OCI-LY1 (cell line): ENCODE measurements around the gene ANKRD10.

Source experiments
- H2AFZ ChIP-seq: fragments of 200-600 bp; sonication (generic), shearing (Covaris generic); 2 replicates; pipeline ENCODE4 v1.6.0; 2014; ENCODE audit warnings: antibody characterized with exemption, mild to moderate bottlenecking, low read length
- H3F3A ChIP-seq: fragments of 200-600 bp; sonication (generic), shearing (Covaris generic); 2 replicates; pipeline ENCODE4 v1.6.0; 2014; ENCODE audit warnings: mild to moderate bottlenecking, antibody characterized with exemption, low read length, moderate library complexity; ENCODE audit not compliant: insufficient read depth
- H3K27ac ChIP-seq: fragments of 200-600 bp; sonication (generic); 2 replicates; pipeline ENCODE4 v1.5.1; 2014; ENCODE audit warnings: low read length, mixed run types, mild to moderate bottlenecking, low read depth; ENCODE audit not compliant: poor library complexity, severe bottlenecking
- H3K27me3 ChIP-seq: fragments of 200-600 bp; sonication (generic); 2 replicates; pipeline ENCODE4 v1.6.0; 2014; ENCODE audit warnings: antibody characterized with exemption, mild to moderate bottlenecking, low read length, moderate library complexity; ENCODE audit not compliant: insufficient read depth
- H3K36me3 ChIP-seq: fragments of 200-600 bp; sonication (generic); 2 replicates; pipeline ENCODE4 v1.6.1; 2014; ENCODE audit warnings: mild to moderate bottlenecking, antibody characterized with exemption, low read length, moderate library complexity, mixed read lengths; ENCODE audit not compliant: insufficient read depth
- H3K4me1 ChIP-seq: fragments of 200-600 bp; sonication (generic); 2 replicates; pipeline ENCODE4 v1.5.1; 2014; ENCODE audit warnings: mild to moderate bottlenecking, low read length, moderate library complexity; ENCODE audit not compliant: insufficient read depth, severe bottlenecking
- H3K4me2 ChIP-seq: fragments of 200-600 bp; sonication (generic), shearing (Covaris generic); 2 replicates; pipeline ENCODE4 v1.6.1; 2014; ENCODE audit warnings: low read length
- H3K4me3 ChIP-seq: fragments of 200-600 bp; sonication (generic); 2 replicates; pipeline ENCODE4 v1.5.1; 2014; ENCODE audit warnings: low read length, low read depth, mild to moderate bottlenecking, mixed read lengths; ENCODE audit not compliant: poor library complexity, severe bottlenecking
- H3K79me2 ChIP-seq: fragments of 200-600 bp; shearing (Covaris generic); 2 replicates; pipeline ENCODE4 v1.6.1; 2016; ENCODE audit warnings: mixed run types, low read length, mixed read lengths; ENCODE audit not compliant: insufficient read depth
- H3K9ac ChIP-seq: fragments of 200-600 bp; sonication (generic), shearing (Covaris generic); 2 replicates; pipeline ENCODE4 v1.6.1; 2014; ENCODE audit warnings: mild to moderate bottlenecking, low read length, mixed read lengths
- H3K9me2 ChIP-seq: fragments of 200-600 bp; sonication (generic), shearing (Covaris generic); 2 replicates; pipeline ENCODE4 v1.6.1; 2014; ENCODE audit warnings: low read depth, mild to moderate bottlenecking, low read length, mixed read lengths
- H3K9me3 ChIP-seq: fragments of 200-600 bp; shearing (Covaris generic); 2 replicates; pipeline ENCODE4 v1.6.1; 2014; ENCODE audit warnings: low read length, mixed read lengths
- H4K20me1 ChIP-seq: fragments of 200-600 bp; sonication (generic), shearing (Covaris generic); 2 replicates; pipeline ENCODE4 v1.6.0; 2016; ENCODE audit warnings: mild to moderate bottlenecking, low read length; ENCODE audit not compliant: insufficient read depth
- EZH2 ChIP-seq: fragments of 200-600 bp; sonication (generic), shearing (Covaris generic); IDR thresholded peaks from 2 replicates; pipeline ENCODE4 v1.8.0; 2017; ENCODE audit warnings: borderline replicate concordance, mixed run types, mild to moderate bottlenecking, antibody characterized with exemption, low read length, moderate library complexity, mixed read lengths
- TF ChIP-seq, protein P1 (sequence below): fragments of 200-600 bp; sonication (generic), shearing (Covaris generic); IDR thresholded peaks from 2 replicates; pipeline ENCODE4 v1.5.1; 2017; ENCODE audit warnings: mild to moderate bottlenecking, antibody characterized with exemption, low read length, moderate library complexity, mixed read lengths

The ANKRD10 gene

DNA sequence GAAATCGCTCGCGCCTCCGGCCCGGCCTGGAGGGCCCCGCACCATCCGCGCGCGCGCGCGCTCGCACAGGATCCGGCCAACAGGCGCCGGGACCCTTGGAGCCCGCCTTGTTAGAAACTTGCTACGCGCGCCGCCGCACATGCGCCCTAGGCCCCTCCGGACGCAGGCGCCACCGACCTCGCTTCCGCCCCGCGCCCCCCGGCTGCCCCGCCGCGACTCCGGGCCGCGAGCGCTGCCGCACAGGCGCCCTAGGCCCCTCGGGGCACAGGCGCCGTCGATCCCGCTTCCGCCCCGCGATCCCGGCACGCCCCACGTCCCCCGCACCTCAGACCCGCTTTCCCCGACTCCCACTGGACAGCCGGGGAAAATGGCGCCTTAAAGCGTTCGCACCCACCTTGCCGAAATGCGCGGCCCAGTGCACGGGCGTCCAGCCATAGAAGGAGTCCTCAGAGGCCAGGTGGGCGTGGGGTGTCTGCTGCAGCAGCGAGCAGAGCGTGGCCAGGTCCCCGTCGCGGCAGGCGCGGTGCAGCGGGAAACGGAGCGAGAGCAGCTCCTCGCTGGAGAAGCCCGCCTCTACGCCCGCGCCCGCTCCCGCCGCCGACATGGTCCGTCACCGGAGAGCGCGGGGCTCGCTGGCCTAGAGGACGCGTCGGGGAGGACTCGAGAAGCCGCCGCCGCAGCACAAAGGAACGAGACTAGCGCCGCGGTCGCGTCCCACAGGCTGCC lies 375 bp downstream of the ANKRD10 start:
- Histone ChIP-seq H3K4me2 (peak overlapping the region; percentile 78), H3K36me3 (peaks cover 25% of the 10 kb centered on the region), H3K9me2 (no peaks in the 10 kb centered on the region), H3K27ac (peak overlapping the region; percentile 84), H3K79me2 (peaks cover 44% of the 10 kb centered on the region), H3F3A (no peaks in the 10 kb centered on the region), H3K4me1 (peaks cover 27% of the 10 kb centered on the region), H3K4me3 (peak overlapping the region; percentile 96), H3K9me3 (no peaks in the 10 kb centered on the region), H4K20me1 (no peaks in the 10 kb centered on the region), H2AFZ (0 out of 2 replicates have a peak overlapping the region, but pooled peaks have one; percentile 42), H3K27me3 (no peaks in the 10 kb centered on the region), H3K9ac (peak overlapping the region; percentile 98)
- no peak for TF ChIP-seq EZH2
- TF ChIP-seq, protein P1, sequence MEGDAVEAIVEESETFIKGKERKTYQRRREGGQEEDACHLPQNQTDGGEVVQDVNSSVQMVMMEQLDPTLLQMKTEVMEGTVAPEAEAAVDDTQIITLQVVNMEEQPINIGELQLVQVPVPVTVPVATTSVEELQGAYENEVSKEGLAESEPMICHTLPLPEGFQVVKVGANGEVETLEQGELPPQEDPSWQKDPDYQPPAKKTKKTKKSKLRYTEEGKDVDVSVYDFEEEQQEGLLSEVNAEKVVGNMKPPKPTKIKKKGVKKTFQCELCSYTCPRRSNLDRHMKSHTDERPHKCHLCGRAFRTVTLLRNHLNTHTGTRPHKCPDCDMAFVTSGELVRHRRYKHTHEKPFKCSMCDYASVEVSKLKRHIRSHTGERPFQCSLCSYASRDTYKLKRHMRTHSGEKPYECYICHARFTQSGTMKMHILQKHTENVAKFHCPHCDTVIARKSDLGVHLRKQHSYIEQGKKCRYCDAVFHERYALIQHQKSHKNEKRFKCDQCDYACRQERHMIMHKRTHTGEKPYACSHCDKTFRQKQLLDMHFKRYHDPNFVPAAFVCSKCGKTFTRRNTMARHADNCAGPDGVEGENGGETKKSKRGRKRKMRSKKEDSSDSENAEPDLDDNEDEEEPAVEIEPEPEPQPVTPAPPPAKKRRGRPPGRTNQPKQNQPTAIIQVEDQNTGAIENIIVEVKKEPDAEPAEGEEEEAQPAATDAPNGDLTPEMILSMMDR = no peak

DNA sequence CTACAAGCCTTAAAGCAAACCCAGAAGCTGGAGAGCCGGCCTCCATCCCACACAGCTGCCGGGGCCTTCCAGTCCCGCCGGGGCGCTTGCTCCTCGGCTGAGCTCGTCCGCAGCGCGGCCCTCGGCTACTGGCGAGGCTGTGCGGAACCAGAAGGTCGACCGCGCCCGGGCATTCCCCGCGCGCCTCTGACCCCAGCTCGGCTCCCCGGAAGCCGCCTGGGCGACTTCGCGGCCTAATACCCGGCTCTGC lies 863 bp downstream of the ANKRD10 start:
- no peaks in the 10 kb centered on the region for H3K27me3 ChIP-seq
- H3K4me1 ChIP-seq = peaks cover 27% of the 10 kb centered on the region
- peak overlapping the region; percentile 98 for H3K9ac ChIP-seq
- peaks cover 49% of the 10 kb centered on the region for H3K79me2 ChIP-seq
- H3K9me2 ChIP-seq = no peaks in the 10 kb centered on the region
- TF ChIP-seq, protein P1 = no peak
- TF ChIP-seq EZH2 = no peak
- peaks cover 30% of the 10 kb centered on the region for H3K36me3 ChIP-seq
- peak overlapping the region; percentile 78 for H3K4me2 ChIP-seq
- H3F3A ChIP-seq = no peaks in the 10 kb centered on the region
- peak overlapping the region; percentile 96 for H3K4me3 ChIP-seq
- no peaks in the 10 kb centered on the region for H3K9me3 ChIP-seq
- no peak overlapping the region for H2AFZ ChIP-seq
- peak overlapping the region; percentile 84 for H3K27ac ChIP-seq
- H4K20me1 ChIP-seq = no peaks in the 10 kb centered on the region

DNA sequence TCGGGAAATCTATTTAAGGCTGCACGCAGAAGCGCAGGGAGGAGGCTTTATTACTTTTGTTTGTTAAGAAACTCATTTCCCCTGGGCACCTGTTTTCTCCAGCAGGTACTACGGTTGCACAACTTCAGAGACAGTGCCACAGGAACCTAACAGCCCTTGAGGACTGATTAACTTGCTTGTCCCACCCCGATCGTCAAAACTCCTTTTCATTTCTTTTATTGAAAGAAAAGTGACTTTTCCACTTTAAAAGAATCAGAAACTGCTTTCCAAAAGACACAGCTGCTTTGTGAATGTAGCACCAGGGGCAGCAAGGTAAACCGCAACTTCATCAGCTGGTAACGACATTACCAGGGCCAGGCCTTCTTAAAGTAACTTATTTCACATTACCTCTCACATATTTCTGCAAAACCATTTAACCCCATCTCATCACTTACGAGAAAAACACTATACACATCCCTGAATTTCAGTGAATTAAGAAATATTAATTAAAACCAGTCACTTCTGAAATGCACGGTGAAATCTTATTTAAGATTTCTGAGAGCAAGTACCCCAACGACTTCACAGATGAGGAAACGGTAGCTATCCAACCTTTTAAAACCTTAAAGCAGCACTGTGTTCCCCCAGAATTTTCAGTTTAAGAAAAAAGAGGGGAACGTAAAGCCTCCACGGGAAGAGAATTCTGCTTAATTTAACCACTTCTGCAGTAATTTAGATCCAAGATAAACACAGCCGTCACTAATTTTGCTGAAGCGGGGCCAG lies 1.4 kb downstream of the ANKRD10 start:
- Histone ChIP-seq H3K36me3 (peaks cover 35% of the 10 kb centered on the region), H3K27ac (peak overlapping the region; percentile 84), H3K9me3 (no peaks in the 10 kb centered on the region), H3K4me3 (peak overlapping the region; percentile 96), H3K4me2 (peak overlapping the region; percentile 78), H2AFZ (no peak overlapping the region), H3K9me2 (no peaks in the 10 kb centered on the region), H3F3A (no peaks in the 10 kb centered on the region), H3K4me1 (peaks cover 27% of the 10 kb centered on the region), H4K20me1 (no peaks in the 10 kb centered on the region), H3K9ac (peak overlapping the region; percentile 98), H3K79me2 (peaks cover 54% of the 10 kb centered on the region), H3K27me3 (no peaks in the 10 kb centered on the region)
- no peak for TF ChIP-seq EZH2
- TF ChIP-seq, protein P1 = no peak
